ENCODE data around the gene SEC16B.
A peak's percentile ranks its signal among the peaks of the same experiment; 100 is the strongest.

The SEC16B gene

DNA sequence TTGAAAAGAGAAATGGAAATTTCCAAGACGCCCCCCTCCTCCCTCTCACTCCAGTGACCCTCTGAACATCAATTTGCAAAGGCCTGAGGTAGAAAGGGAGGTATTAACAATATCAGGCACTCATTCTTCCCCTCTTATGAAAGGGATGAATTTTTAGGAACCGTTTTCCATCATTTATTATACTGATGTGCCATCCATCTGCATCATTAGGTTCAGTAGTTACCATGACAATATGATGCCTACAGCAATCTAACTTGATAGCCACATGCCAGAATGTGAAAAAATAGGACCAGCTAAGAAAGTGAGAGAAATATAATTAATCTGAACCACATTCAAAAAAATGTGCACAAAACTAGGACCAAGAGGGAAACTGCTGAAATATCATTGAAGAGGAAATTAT is 40.9 kb downstream of the SEC16B start:
- H3K4me1 ChIP-seq (ENCODE audit: control insufficient read depth, insufficient read depth, low read length, unreplicated experiment) = peaks cover 26% of the 10 kb centered on the region
- H3K27me3 ChIP-seq (ENCODE audit: insufficient read depth, low read length) = no peaks in the 10 kb centered on the region
- no peaks in the 10 kb centered on the region for H3K79me2 ChIP-seq (ENCODE audit: control insufficient read depth, insufficient read depth, low read length, unreplicated experiment)
- no peak overlapping the region for H3K4me3 ChIP-seq (ENCODE audit: low read depth, low read length)
- no peak overlapping the region for H3K27ac ChIP-seq (ENCODE audit: low read depth, low read length)
- no peaks in the 10 kb centered on the region for H3K36me3 ChIP-seq (ENCODE audit: insufficient read depth, low read length)
- H2AFZ ChIP-seq (ENCODE audit: low read length, unreplicated experiment) = no peak overlapping the region

DNA sequence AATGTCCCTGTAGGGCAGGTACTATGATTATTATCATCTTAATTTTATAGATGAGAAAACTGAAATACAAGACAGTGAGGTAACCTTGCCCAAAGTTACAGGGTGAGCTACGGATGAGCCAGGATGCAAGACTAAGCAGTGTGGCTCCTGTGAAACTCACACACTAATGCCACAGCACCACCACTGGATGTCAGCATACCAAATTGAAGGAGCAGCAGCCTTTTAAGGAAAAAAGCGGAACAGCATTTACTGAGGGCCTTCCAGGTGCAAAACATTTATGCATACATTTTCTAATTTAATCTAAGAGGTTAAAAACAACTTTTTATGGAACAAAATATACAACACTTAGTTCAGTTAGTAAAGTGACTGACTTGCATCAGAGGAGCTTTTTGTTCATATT is 41.7 kb downstream of the SEC16B start:
- Histone ChIP-seq H3K27me3 (ENCODE audit: insufficient read depth, low read length) (no peaks in the 10 kb centered on the region), H3K4me1 (ENCODE audit: control insufficient read depth, insufficient read depth, low read length, unreplicated experiment) (peaks cover 26% of the 10 kb centered on the region), H2AFZ (ENCODE audit: low read length, unreplicated experiment) (no peak overlapping the region), H3K79me2 (ENCODE audit: control insufficient read depth, insufficient read depth, low read length, unreplicated experiment) (no peaks in the 10 kb centered on the region), H3K27ac (ENCODE audit: low read depth, low read length) (peak overlapping the region; percentile 54; the same call in 1 of the 2 replicates), H3K4me3 (ENCODE audit: low read depth, low read length) (no peak overlapping the region), H3K36me3 (ENCODE audit: insufficient read depth, low read length) (no peaks in the 10 kb centered on the region)

- no peaks in the 10 kb centered on the region for H3K36me3 ChIP-seq (ENCODE audit: insufficient read depth, low read length)
- H3K4me1 ChIP-seq (ENCODE audit: control insufficient read depth, insufficient read depth, low read length, unreplicated experiment) = peaks cover 26% of the 10 kb centered on the region
- peak overlapping the region; percentile 15 for H3K4me3 ChIP-seq (ENCODE audit: low read depth, low read length)
- H3K79me2 ChIP-seq (ENCODE audit: control insufficient read depth, insufficient read depth, low read length, unreplicated experiment) = no peaks in the 10 kb centered on the region
- no peaks in the 10 kb centered on the region for H3K27me3 ChIP-seq (ENCODE audit: insufficient read depth, low read length)
- peak overlapping the region; percentile 54 for H2AFZ ChIP-seq (ENCODE audit: low read length, unreplicated experiment)
- peak overlapping the region; percentile 54 for H3K27ac ChIP-seq (ENCODE audit: low read depth, low read length)
Measured at GRCh38 chr1:177927021-177927596, 42.7 kb downstream of the SEC16B start.

- Histone ChIP-seq H3K4me3 (ENCODE audit: low read depth, low read length) (peak overlapping the region; percentile 15; the same call in 1 of the 2 replicates), H2AFZ (ENCODE audit: low read length, unreplicated experiment) (peak overlapping the region; percentile 54), H3K4me1 (ENCODE audit: control insufficient read depth, insufficient read depth, low read length, unreplicated experiment) (peaks cover 26% of the 10 kb centered on the region), H3K27ac (ENCODE audit: low read depth, low read length) (peak overlapping the region; percentile 54), H3K36me3 (ENCODE audit: insufficient read depth, low read length) (no peaks in the 10 kb centered on the region), H3K27me3 (ENCODE audit: insufficient read depth, low read length) (no peaks in the 10 kb centered on the region), H3K79me2 (ENCODE audit: control insufficient read depth, insufficient read depth, low read length, unreplicated experiment) (no peaks in the 10 kb centered on the region)
Measured at GRCh38 chr1:177926201-177926600, 43.7 kb downstream of the SEC16B start.

- no peaks in the 10 kb centered on the region for H3K79me2 ChIP-seq (ENCODE audit: control insufficient read depth, insufficient read depth, low read length, unreplicated experiment)
- no peak overlapping the region for H2AFZ ChIP-seq (ENCODE audit: low read length, unreplicated experiment)
- H3K36me3 ChIP-seq (ENCODE audit: insufficient read depth, low read length) = no peaks in the 10 kb centered on the region
- no peak overlapping the region for H3K4me3 ChIP-seq (ENCODE audit: low read depth, low read length)
- peaks cover 26% of the 10 kb centered on the region for H3K4me1 ChIP-seq (ENCODE audit: control insufficient read depth, insufficient read depth, low read length, unreplicated experiment)
- no peak overlapping the region for H3K27ac ChIP-seq (ENCODE audit: low read depth, low read length)
- H3K27me3 ChIP-seq (ENCODE audit: insufficient read depth, low read length) = no peaks in the 10 kb centered on the region
Measured at GRCh38 chr1:177925006-177925405, 44.9 kb downstream of the SEC16B start.

DNA sequence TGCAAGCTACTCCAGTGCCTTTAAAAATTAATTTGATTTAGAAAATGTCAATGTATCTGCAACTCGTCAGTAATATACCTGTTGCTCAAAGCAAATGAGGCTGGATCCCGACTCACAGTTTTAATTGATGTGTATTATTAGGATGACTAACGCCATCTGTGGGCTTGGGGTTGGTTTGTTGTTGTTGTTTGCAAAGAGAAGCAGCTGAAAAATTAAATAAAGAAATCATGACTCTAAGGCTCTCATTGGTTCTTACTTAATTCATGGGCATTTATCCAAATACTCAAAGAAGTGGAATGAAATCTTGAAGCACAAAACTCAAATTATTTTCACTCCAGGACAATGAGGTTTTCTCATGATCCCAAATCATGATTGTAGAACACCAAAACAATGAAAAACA is 46.4 kb downstream of the SEC16B start:
- Histone ChIP-seq H3K79me2 (ENCODE audit: control insufficient read depth, insufficient read depth, low read length, unreplicated experiment) (no peaks in the 10 kb centered on the region), H3K27ac (ENCODE audit: low read depth, low read length) (no peak overlapping the region), H3K27me3 (ENCODE audit: insufficient read depth, low read length) (no peaks in the 10 kb centered on the region), H3K36me3 (ENCODE audit: insufficient read depth, low read length) (no peaks in the 10 kb centered on the region), H3K4me3 (ENCODE audit: low read depth, low read length) (no peak overlapping the region), H2AFZ (ENCODE audit: low read length, unreplicated experiment) (no peak overlapping the region), H3K4me1 (ENCODE audit: control insufficient read depth, insufficient read depth, low read length, unreplicated experiment) (peaks cover 26% of the 10 kb centered on the region)

GRCh38 chr1:177922209-177922608 is 47.6 kb downstream of the SEC16B start:
- H3K79me2 ChIP-seq (ENCODE audit: control insufficient read depth, insufficient read depth, low read length, unreplicated experiment) = no peaks in the 10 kb centered on the region
- H2AFZ ChIP-seq (ENCODE audit: low read length, unreplicated experiment) = no peak overlapping the region
- no peak overlapping the region for H3K4me3 ChIP-seq (ENCODE audit: low read depth, low read length)
- H3K27ac ChIP-seq (ENCODE audit: low read depth, low read length) = no peak overlapping the region
- no peaks in the 10 kb centered on the region for H3K36me3 ChIP-seq (ENCODE audit: insufficient read depth, low read length)
- peaks cover 17% of the 10 kb centered on the region for H3K4me1 ChIP-seq (ENCODE audit: control insufficient read depth, insufficient read depth, low read length, unreplicated experiment)
- H3K27me3 ChIP-seq (ENCODE audit: insufficient read depth, low read length) = no peaks in the 10 kb centered on the region

DNA sequence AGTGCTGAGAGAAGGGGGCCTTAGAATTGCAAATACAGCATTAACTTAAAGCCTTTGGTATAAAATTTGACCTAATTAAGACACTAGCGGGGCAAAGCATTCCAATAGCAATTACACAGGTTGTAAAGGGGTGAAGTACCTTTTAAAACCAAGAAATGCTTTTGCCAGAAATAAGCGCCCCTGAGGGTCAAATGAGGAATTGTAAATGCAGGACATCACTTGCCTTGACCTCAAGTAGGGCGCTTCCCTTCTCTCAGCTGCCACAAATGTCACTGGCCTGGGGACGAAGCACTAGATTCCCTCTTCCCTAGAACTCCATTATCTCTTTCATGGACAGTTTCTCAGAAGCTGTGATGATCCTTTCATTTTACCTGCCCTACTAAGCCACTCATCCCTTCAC is 48.3 kb downstream of the SEC16B start:
- Histone ChIP-seq H3K36me3 (ENCODE audit: insufficient read depth, low read length) (no peaks in the 10 kb centered on the region), H3K4me1 (ENCODE audit: control insufficient read depth, insufficient read depth, low read length, unreplicated experiment) (peaks cover 11% of the 10 kb centered on the region), H3K27ac (ENCODE audit: low read depth, low read length) (no peak overlapping the region), H3K27me3 (ENCODE audit: insufficient read depth, low read length) (no peaks in the 10 kb centered on the region), H3K4me3 (ENCODE audit: low read depth, low read length) (no peak overlapping the region), H2AFZ (ENCODE audit: low read length, unreplicated experiment) (no peak overlapping the region), H3K79me2 (ENCODE audit: control insufficient read depth, insufficient read depth, low read length, unreplicated experiment) (no peaks in the 10 kb centered on the region)

DNA sequence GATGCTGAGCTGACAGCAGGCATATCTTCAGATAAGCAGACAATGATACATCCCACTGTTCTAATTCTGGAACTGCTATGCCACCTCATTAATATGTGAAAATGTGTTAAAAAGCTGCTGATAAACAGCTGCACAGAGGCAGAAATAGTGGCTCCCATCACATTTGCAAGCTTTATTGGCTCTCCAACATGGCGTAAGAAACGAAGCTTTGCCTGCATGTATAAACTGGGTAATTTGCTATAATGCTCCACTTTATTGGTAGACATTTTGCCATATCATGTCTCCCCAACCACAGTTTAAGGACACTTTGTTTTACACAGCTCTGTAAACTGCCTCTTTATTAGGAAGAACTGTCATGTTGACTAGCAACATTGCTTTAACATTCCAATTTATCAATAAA is 49.8 kb downstream of the SEC16B start:
- Histone ChIP-seq H2AFZ (ENCODE audit: low read length, unreplicated experiment) (no peak overlapping the region), H3K79me2 (ENCODE audit: control insufficient read depth, insufficient read depth, low read length, unreplicated experiment) (no peaks in the 10 kb centered on the region), H3K4me3 (ENCODE audit: low read depth, low read length) (no peak overlapping the region), H3K36me3 (ENCODE audit: insufficient read depth, low read length) (no peaks in the 10 kb centered on the region), H3K27ac (ENCODE audit: low read depth, low read length) (no peak overlapping the region), H3K4me1 (ENCODE audit: control insufficient read depth, insufficient read depth, low read length, unreplicated experiment) (no peaks in the 10 kb centered on the region), H3K27me3 (ENCODE audit: insufficient read depth, low read length) (no peaks in the 10 kb centered on the region)

DNA sequence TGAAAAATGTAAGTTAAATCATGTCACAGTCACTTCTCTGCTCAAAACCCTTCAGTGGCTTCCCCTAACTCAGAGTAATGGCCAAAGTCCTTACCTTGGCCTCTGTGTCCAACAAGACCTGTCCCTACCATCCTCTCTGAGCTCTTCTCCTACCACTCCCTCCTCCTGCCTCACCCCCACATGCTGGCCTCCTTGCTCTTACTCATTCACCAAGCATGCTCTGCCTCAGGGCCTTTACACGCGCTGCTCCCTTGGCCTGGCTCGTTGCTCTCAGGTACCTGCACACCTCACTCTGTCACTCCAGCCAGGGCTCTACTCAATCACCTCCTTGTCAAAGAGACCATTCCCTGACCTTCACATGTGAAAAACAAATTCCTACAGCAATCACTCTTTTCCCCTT is 54.2 kb downstream of the SEC16B start:
- no peak overlapping the region for H2AFZ ChIP-seq (ENCODE audit: low read length, unreplicated experiment)
- H3K79me2 ChIP-seq (ENCODE audit: control insufficient read depth, insufficient read depth, low read length, unreplicated experiment) = no peaks in the 10 kb centered on the region
- H3K27ac ChIP-seq (ENCODE audit: low read depth, low read length) = no peak overlapping the region

DNA sequence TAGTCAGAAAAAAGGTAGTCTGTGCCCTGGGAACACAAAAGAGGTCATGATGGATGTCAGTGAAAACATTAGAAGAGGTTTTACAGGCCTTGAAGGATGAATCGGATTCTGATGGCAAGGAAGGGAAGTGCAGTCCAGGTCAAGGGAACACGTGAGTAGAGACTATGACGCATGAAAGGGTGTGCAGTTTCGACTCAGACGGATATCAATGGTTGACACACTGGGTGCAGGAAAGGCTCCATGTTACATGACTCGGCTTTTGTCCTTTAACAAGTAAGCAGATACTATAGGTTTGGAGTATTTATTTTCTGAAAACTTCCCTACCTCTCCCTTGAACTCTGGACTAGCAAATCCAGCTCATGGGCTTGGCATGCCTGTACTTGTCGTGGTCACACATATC is 55.3 kb downstream of the SEC16B start:
- H3K27ac ChIP-seq (ENCODE audit: low read depth, low read length) = no peak overlapping the region
- H3K4me3 ChIP-seq (ENCODE audit: low read depth, low read length) = no peak overlapping the region
- H3K4me1 ChIP-seq (ENCODE audit: control insufficient read depth, insufficient read depth, low read length, unreplicated experiment) = no peaks in the 10 kb centered on the region
- H3K36me3 ChIP-seq (ENCODE audit: insufficient read depth, low read length) = no peaks in the 10 kb centered on the region
- H2AFZ ChIP-seq (ENCODE audit: low read length, unreplicated experiment) = no peak overlapping the region
- peaks cover 10% of the 10 kb centered on the region; the same call in 1 of the 2 replicates for H3K27me3 ChIP-seq (ENCODE audit: insufficient read depth, low read length)
- no peaks in the 10 kb centered on the region for H3K79me2 ChIP-seq (ENCODE audit: control insufficient read depth, insufficient read depth, low read length, unreplicated experiment)

More for the DNA sequence above, 54.2 kb downstream of the SEC16B start:
- Histone ChIP-seq H3K36me3 (ENCODE audit: insufficient read depth, low read length) (no peaks in the 10 kb centered on the region), H3K4me1 (ENCODE audit: control insufficient read depth, insufficient read depth, low read length, unreplicated experiment) (no peaks in the 10 kb centered on the region), H3K27me3 (ENCODE audit: insufficient read depth, low read length) (peaks cover 7% of the 10 kb centered on the region; the same call in 1 of the 2 replicates), H3K4me3 (ENCODE audit: low read depth, low read length) (no peak overlapping the region)

Measured in ACC112 (cell line).